ENCODE data around the gene TBCD. TPM values are rescaled to one million over a fixed set of nuclear protein-coding genes. Genes with fewer than 3 reads are reported as not detected.

The TBCD gene
- total RNA-seq, 2 donors from 2014 or later = 55.0 to 55.5 TPM

Other genes starting within 250 kb of the TBCD start
- gene FOXK2, start 232.3 kb upstream of the TBCD start, total RNA-seq = 10 to 100 TPM; 34.8 to 85.1 TPM
- 10 to 100 TPM; 50.0 to 55.7 TPM for gene WDR45B, start 103.6 kb upstream of the TBCD start, total RNA-seq
- 10 to 100 TPM; 17.3 to 21.1 TPM for gene RAB40B, start 53.4 kb upstream of the TBCD start, total RNA-seq
- gene FN3KRP, start 35.4 kb upstream of the TBCD start, total RNA-seq = 10 to 100 TPM in 1 of 2 donors, 1 to 10 TPM in 1; 9.8 to 15.6 TPM
- gene FN3K, start 16.4 kb upstream of the TBCD start, total RNA-seq = 10 to 100 TPM in 1 of 2 donors, 1 to 10 TPM in 1; 8.3 to 10.4 TPM
- gene ZNF750, start 88.0 kb downstream of the TBCD start, total RNA-seq = not detected